Endothelial cell of umbilical vein (primary cell): ENCODE data around the gene ZBP1. TPM values are rescaled to one million over a fixed set of nuclear protein-coding genes. Genes with fewer than 3 reads are reported as not detected.

Experiments used
- BruUV-seq: library from RNA; stranded (reverse); fragments of 400-500 nt; replicated peaks from 2 replicates; lab custom pipeline; 2021; lab: Mats Ljungman, UMichigan
- CTCF ChIA-PET: fragments of 300-600, 350-600 bp; sonication (Branson Sonifier 250); formaldehyde crosslinking; loops from one replicate; lab custom pipeline; 2021; ENCODE audit warnings: antibody characterized with exemption, inconsistent platforms; lab: Charles Lee
- POLR2A ChIA-PET: fragments of 300-600, 350-600 bp; sonication (Branson Sonifier 250); formaldehyde crosslinking; loops from one replicate; lab custom pipeline; 2021; ENCODE audit warnings: antibody characterized with exemption, inconsistent platforms; lab: Charles Lee
- DNase-seq: peaks from one replicate; pipeline ENCODE4 v3.0.0-alpha.2; 2011; ENCODE audit warnings: low read depth, low spot score
- FAIRE-seq: peaks from 2 replicates; lab custom pipeline; 2011; peaks lifted over from hg19 to GRCh38; lab: Jason Lieb, UNC
- H2AFZ ChIP-seq: 2 replicates; pipeline ENCODE4 v1.6.0; 2012; ENCODE audit warnings: low read depth, low read length, control low read depth, inconsistent platforms
- H3K27ac ChIP-seq: 2 replicates; pipeline ENCODE4 v1.5.1; 2011; ENCODE audit warnings: low read depth, mild to moderate bottlenecking, control low read depth, low read length, moderate library complexity; ENCODE audit not compliant: insufficient read depth
- H3K27me3 ChIP-seq, 2 experiments: 2 replicates each; pipeline versions ENCODE4 v1.6.0 to v1.6.1; 2011; ENCODE audit warnings: low read length in 2 of 2, mixed read lengths in 1 of 2; ENCODE audit not compliant: control insufficient read depth in 2 of 2, insufficient read depth in 2 of 2
- H3K36me3 ChIP-seq, 2 experiments: 2 replicates in 1 of 2; 3 replicates in 1 of 2; pipeline ENCODE4 v1.5.1; 2011; ENCODE audit warnings: low read length in 2 of 2, mild to moderate bottlenecking in 1 of 2, moderate library complexity in 1 of 2; ENCODE audit not compliant: control insufficient read depth in 2 of 2, insufficient read depth in 2 of 2; ENCODE audit errors: extremely low read depth in 1 of 2
- H3K4me1 ChIP-seq: 3 replicates; pipeline ENCODE4 v1.5.1; 2011; ENCODE audit warnings: mild to moderate bottlenecking, low read length; ENCODE audit not compliant: control insufficient read depth, insufficient read depth; ENCODE audit errors: extremely low read depth
- H3K4me2 ChIP-seq: 2 replicates; pipeline ENCODE4 v1.6.1; 2011; ENCODE audit warnings: low read length, control low read depth, mixed read lengths; ENCODE audit not compliant: insufficient read depth
- H3K4me3 ChIP-seq, 3 experiments: fragments of 200-600 bp in 1 of 3; sonication (generic), shearing (Covaris generic) in 1 of 3; replicated peaks in 1 of 3; 2 replicates each; pipeline ENCODE4 v1.5.1; 2011 to 2016; ENCODE audit warnings: control low read depth in 3 of 3, low read length in 3 of 3, mild to moderate bottlenecking in 2 of 3, inconsistent platforms in 1 of 3, low read depth in 1 of 3, moderate library complexity in 1 of 3; ENCODE audit not compliant: insufficient read depth in 1 of 3
- H3K79me2 ChIP-seq: 2 replicates; pipeline ENCODE4 v1.6.0; 2012; ENCODE audit warnings: low read length, inconsistent platforms; ENCODE audit not compliant: control insufficient read depth, insufficient read depth
- H3K9ac ChIP-seq: replicated peaks from 2 replicates; pipeline ENCODE3; 2011; ENCODE audit warnings: low read length, control low read depth; ENCODE audit not compliant: insufficient read depth; ENCODE audit errors: extremely low read depth
- H3K9me1 ChIP-seq: replicated peaks from 3 replicates; pipeline ENCODE4 v1.6.0; 2011; ENCODE audit warnings: mild to moderate bottlenecking, low read length; ENCODE audit not compliant: control insufficient read depth, insufficient read depth; ENCODE audit errors: extremely low read depth
- H3K9me3 ChIP-seq: replicated peaks from 2 replicates; pipeline ENCODE4 v1.5.1; 2012; ENCODE audit warnings: low read length, inconsistent platforms; ENCODE audit not compliant: control insufficient read depth, insufficient read depth
- H4K20me1 ChIP-seq: replicated peaks from 2 replicates; pipeline ENCODE3; 2011; ENCODE audit warnings: mild to moderate bottlenecking, low read length; ENCODE audit not compliant: control insufficient read depth, insufficient read depth; ENCODE audit errors: extremely low read depth
- EZH2 ChIP-seq: IDR thresholded peaks from 2 replicates; pipeline ENCODE4 v1.6.1; 2012; ENCODE audit warnings: borderline replicate concordance, low read depth, mild to moderate bottlenecking, moderate library complexity, low read length, inconsistent platforms; ENCODE audit not compliant: severe bottlenecking
- FOS ChIP-seq: IDR thresholded peaks from 2 replicates; pipeline ENCODE4 v1.6.1; 2011; ENCODE audit warnings: mild to moderate bottlenecking, low read length, moderate library complexity, borderline replicate concordance; ENCODE audit not compliant: insufficient read depth
- GATA2 ChIP-seq: IDR thresholded peaks from 2 replicates; pipeline ENCODE4 v1.7.0; 2011; ENCODE audit warnings: low read depth, mild to moderate bottlenecking, moderate library complexity, mixed read lengths, low read length; ENCODE audit not compliant: insufficient read length, insufficient read depth
- JUN ChIP-seq: IDR thresholded peaks from 2 replicates; pipeline ENCODE4 v1.6.1; 2011; ENCODE audit warnings: borderline replicate concordance, low read depth; ENCODE audit not compliant: insufficient read length, insufficient read depth
- MYC ChIP-seq: IDR thresholded peaks from one replicate; pipeline ENCODE4 v1.6.1; 2011; ENCODE audit warnings: mild to moderate bottlenecking, low read depth, low read length
- POLR2A ChIP-seq: IDR thresholded peaks from 2 replicates; pipeline ENCODE4 v1.6.1; 2012; ENCODE audit warnings: low read depth, mild to moderate bottlenecking, control low read depth, low read length
- POLR2AphosphoS5 ChIP-seq: IDR thresholded peaks from 2 replicates; pipeline ENCODE4 v1.6.1; 2012; ENCODE audit warnings: low read depth, mild to moderate bottlenecking, control low read depth, low read length, moderate library complexity; ENCODE audit not compliant: insufficient read depth
- dilution Hi-C: fragments of 300-500 bp; cut with MboI; formaldehyde crosslinking; loops from one replicate; pipeline ENCODE4 v1.15.0; 2019; ENCODE audit warnings: low sequenced_read_pairs; ENCODE audit not compliant: extremely low pct_ligation_motif_present
- intact Hi-C: fragments of 100-400 bp; cut with micrococcal nuclease; formaldehyde crosslinking; loops from one replicate; pipeline ENCODE4 v1.10.0; 2022
- polyA plus RNA-seq, 4 experiments: library from polyadenylated mRNA; depleted of rRNA in 3 of 4; stranded (reverse) in 3 of 4; unstranded in 1 of 4; fragments of >200 nt; gene quantifications; 2 replicates each; pipeline versions ENCODE4 v1.2.1 to v1.2.3, GENCODE V29; 2011 to 2012; ENCODE audit warnings: missing spikeins in 1 of 4
- total RNA-seq: library from RNA; stranded (reverse); gene quantifications from 2 replicates; pipeline ENCODE4 v1.2.3, GENCODE V29; 2021
- TF ChIP-seq, protein P1 (sequence below), 2 donors: IDR thresholded peaks; 1 replicate in 1 of 2; 2 replicates in 1 of 2; pipeline ENCODE4 v1.5.1; 2011; ENCODE audit warnings: low read length in 2 of 2, mild to moderate bottlenecking in 2 of 2, moderate library complexity in 2 of 2, control low read depth in 1 of 2, inconsistent platforms in 1 of 2, low read depth in 1 of 2; ENCODE audit not compliant: insufficient read depth in 1 of 2; ENCODE audit errors: extremely low read depth in 1 of 2
- TF ChIP-seq, protein P2 (sequence below): IDR thresholded peaks from 2 replicates; pipeline ENCODE4 v1.6.1; 2011; ENCODE audit not compliant: insufficient read depth, insufficient read length

ZBP1 gene
- total and polyA plus RNA-seq, 2 donors (not counting 3 experiments of a cell fraction or from before 2014, with no cell fraction given): not detected

DNA sequence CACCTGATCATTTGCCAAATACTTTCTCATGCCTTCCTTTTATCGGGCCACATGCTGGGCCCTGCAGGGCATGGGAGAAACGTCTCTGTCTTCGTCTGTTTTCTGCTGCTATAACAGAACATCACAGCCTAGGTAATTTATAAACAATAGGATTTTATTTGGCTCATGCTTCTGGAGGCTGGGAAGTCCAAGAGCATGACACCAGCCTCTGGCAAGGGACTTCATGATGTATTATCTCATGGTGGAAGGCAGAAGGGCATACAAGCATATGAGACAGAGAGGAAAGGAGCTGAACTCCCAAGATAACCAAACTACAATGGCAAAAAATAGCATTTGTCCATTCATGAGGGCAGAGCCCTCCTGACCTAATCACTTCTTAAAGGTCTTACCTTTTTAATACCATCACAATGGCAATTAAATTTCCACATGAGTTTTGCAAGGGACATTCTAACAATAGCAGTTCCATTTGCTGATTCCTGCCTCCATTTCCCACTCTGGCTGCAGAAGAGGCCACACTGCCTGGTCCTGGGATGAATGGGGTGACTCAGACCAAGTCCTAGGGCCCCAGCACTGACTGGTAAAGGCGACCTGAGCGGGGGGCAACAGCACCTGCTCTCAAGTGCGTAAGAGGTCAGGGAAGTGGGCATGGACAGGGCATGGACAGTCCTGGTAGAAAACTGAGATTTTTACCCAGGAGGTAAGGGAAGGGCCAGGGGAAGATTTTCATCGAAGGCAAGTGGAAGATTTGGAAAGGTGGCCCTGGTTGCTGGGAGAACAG lies 5.1 kb upstream of the ZBP1 start:
- Histone ChIP-seq H3K27ac (no peak overlapping the region), H4K20me1 (no peaks in the 10 kb centered on the region), H3K9me3 (no peaks in the 10 kb centered on the region), H3K36me3 (no peaks in the 10 kb centered on the region), H3K27me3 (no peaks in the 10 kb centered on the region), H3K4me1 (peaks cover 8% of the 10 kb centered on the region), H3K4me3 (no peak overlapping the region), H3K4me2 (no peak overlapping the region), H2AFZ (no peak overlapping the region), H3K9ac (no peak overlapping the region), H3K79me2 (no peaks in the 10 kb centered on the region), H3K9me1 (no peaks in the 10 kb centered on the region)
- DNase-seq: no peak
- no peak for FAIRE-seq
- no TSS peak for BruUV-seq
- dilution Hi-C loops: loop anchor here (25.0 kb wide), 1 partner anchor 462 kb away; no protein-coding TSS in a partner anchor
- ChIA-PET CTCF (interaction anchor here (3.8 kb wide), 1 partner anchor 29 kb away, joined by 51 read pairs; no protein-coding TSS in a partner anchor), POLR2A (no interaction called here)
- no peak for TF ChIP-seq MYC
- no peak for TF ChIP-seq POLR2AphosphoS5
- no peak for TF ChIP-seq EZH2
- TF ChIP-seq GATA2: no peak
- no peak for TF ChIP-seq POLR2A
- TF ChIP-seq JUN: no peak
- TF ChIP-seq, protein P1, sequence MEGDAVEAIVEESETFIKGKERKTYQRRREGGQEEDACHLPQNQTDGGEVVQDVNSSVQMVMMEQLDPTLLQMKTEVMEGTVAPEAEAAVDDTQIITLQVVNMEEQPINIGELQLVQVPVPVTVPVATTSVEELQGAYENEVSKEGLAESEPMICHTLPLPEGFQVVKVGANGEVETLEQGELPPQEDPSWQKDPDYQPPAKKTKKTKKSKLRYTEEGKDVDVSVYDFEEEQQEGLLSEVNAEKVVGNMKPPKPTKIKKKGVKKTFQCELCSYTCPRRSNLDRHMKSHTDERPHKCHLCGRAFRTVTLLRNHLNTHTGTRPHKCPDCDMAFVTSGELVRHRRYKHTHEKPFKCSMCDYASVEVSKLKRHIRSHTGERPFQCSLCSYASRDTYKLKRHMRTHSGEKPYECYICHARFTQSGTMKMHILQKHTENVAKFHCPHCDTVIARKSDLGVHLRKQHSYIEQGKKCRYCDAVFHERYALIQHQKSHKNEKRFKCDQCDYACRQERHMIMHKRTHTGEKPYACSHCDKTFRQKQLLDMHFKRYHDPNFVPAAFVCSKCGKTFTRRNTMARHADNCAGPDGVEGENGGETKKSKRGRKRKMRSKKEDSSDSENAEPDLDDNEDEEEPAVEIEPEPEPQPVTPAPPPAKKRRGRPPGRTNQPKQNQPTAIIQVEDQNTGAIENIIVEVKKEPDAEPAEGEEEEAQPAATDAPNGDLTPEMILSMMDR (IDR thresholded peaks at IDR 0.05; ENCODE audit: extremely low read depth in 1 of 2, insufficient read depth in 1 of 2, low read depth in 1 of 2, low read length in 2 of 2): no peak
- TF ChIP-seq, protein P2, sequence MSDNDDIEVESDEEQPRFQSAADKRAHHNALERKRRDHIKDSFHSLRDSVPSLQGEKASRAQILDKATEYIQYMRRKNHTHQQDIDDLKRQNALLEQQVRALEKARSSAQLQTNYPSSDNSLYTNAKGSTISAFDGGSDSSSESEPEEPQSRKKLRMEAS: no peak
- TF ChIP-seq FOS: no peak
- intact Hi-C loops: no loop called here
